Activated naive CD8-positive, alpha-beta T cell treated with anti-CD3 and anti-CD28 coated beads, Interleukin-2, amount 50 U/mL, for 24 hours (primary cell): ENCODE measurements around the gene NPHP4.

Experiments used
- ATAC-seq: fragments of 150-1000 bp; cut with Tn5 transposase; one replicate; pipeline ENCODE4 v1.10.0; 2021
- DNase-seq: peaks from one replicate; pipeline ENCODE4 v3.0.0; 2021
- H3K27ac Mint-ChIP-seq: one replicate; pipeline ENCODE4 v1.8.0; 2021; ENCODE audit warnings: mild to moderate bottlenecking, mixed read lengths
- H3K27me3 Mint-ChIP-seq: one replicate; pipeline ENCODE4 v1.8.0; 2021; ENCODE audit warnings: mixed read lengths
- H3K36me3 Mint-ChIP-seq: one replicate; pipeline ENCODE4 v1.8.0; 2021; ENCODE audit warnings: low read depth, mixed read lengths
- H3K4me1 Mint-ChIP-seq: one replicate; pipeline ENCODE4 v1.8.0; 2021; ENCODE audit warnings: mixed read lengths
- H3K4me3 Mint-ChIP-seq: one replicate; pipeline ENCODE4 v1.8.0; 2021; ENCODE audit warnings: mild to moderate bottlenecking, moderate library complexity, mixed read lengths
- H3K9me3 Mint-ChIP-seq: one replicate; pipeline ENCODE4 v1.8.0; 2021; ENCODE audit warnings: mixed read lengths

Gene NPHP4

GRCh38 chr1:6012529-6013318 is 20.5 kb upstream of the NPHP4 start:
- DNase-seq, result no peak
- peak; percentile 26 for ATAC-seq
- Mint-ChIP-seq H3K4me1 (peaks cover 6% of the 10 kb centered on the region), H3K36me3 (peaks cover 6% of the 10 kb centered on the region), H3K9me3 (no peaks in the 10 kb centered on the region), H3K27ac (no peak overlapping the region), H3K4me3 (no peak overlapping the region), H3K27me3 (no peaks in the 10 kb centered on the region)

- Mint-ChIP-seq H3K36me3 (peaks cover 6% of the 10 kb centered on the region), H3K27me3 (no peaks in the 10 kb centered on the region), H3K9me3 (no peaks in the 10 kb centered on the region), H3K4me3 (no peak overlapping the region), H3K27ac (no peak overlapping the region), H3K4me1 (peaks cover 13% of the 10 kb centered on the region)
- ATAC-seq (no peak), DNase-seq (no peak)
Measured at GRCh38 chr1:6011946-6012258, 19.7 kb upstream of the NPHP4 start.

- Mint-ChIP-seq H3K27me3 (no peaks in the 10 kb centered on the region), H3K27ac (no peak overlapping the region), H3K4me3 (no peak overlapping the region), H3K9me3 (no peaks in the 10 kb centered on the region), H3K4me1 (peaks cover 17% of the 10 kb centered on the region), H3K36me3 (peaks cover 6% of the 10 kb centered on the region)
- DNase-seq (no peak), ATAC-seq (no peak)
Measured at GRCh38 chr1:6011161-6011945, 19.1 kb upstream of the NPHP4 start.

- Mint-ChIP-seq H3K27me3 (no peaks in the 10 kb centered on the region), H3K36me3 (peaks cover 6% of the 10 kb centered on the region), H3K4me1 (peaks cover 17% of the 10 kb centered on the region), H3K4me3 (no peak overlapping the region), H3K27ac (no peak overlapping the region), H3K9me3 (no peaks in the 10 kb centered on the region)
- no peak for ATAC-seq
- DNase-seq, result no peak
Measured at GRCh38 chr1:6010554-6010953, 18.3 kb upstream of the NPHP4 start.

GRCh38 chr1:6009120-6010040 is 17.2 kb upstream of the NPHP4 start:
- H3K27me3 Mint-ChIP-seq, result no peaks in the 10 kb centered on the region

GRCh38 chr1:6008696-6009095 is 16.5 kb upstream of the NPHP4 start:
- H3K4me1 Mint-ChIP-seq, result peaks cover 23% of the 10 kb centered on the region
- H3K9me3 Mint-ChIP-seq, result no peaks in the 10 kb centered on the region
- H3K27me3 Mint-ChIP-seq, result no peaks in the 10 kb centered on the region
- ATAC-seq (no peak), DNase-seq (no peak)
- H3K36me3 Mint-ChIP-seq, result no peaks in the 10 kb centered on the region
- H3K4me3 Mint-ChIP-seq, result no peak overlapping the region
- no peak overlapping the region for H3K27ac Mint-ChIP-seq

More at GRCh38 chr1:6009120-6010040, 17.2 kb upstream of the NPHP4 start:
- Mint-ChIP-seq H3K4me1 (peaks cover 19% of the 10 kb centered on the region), H3K27ac (no peak overlapping the region), H3K36me3 (peaks cover 3% of the 10 kb centered on the region), H3K9me3 (no peaks in the 10 kb centered on the region), H3K4me3 (no peak overlapping the region)
- DNase-seq (no peak), ATAC-seq (no peak)

- no peak overlapping the region for H3K27ac Mint-ChIP-seq
- no peaks in the 10 kb centered on the region for H3K9me3 Mint-ChIP-seq
- DNase-seq (no peak), ATAC-seq (no peak)
- H3K36me3 Mint-ChIP-seq, result no peaks in the 10 kb centered on the region
- no peaks in the 10 kb centered on the region for H3K27me3 Mint-ChIP-seq
- no peak overlapping the region for H3K4me3 Mint-ChIP-seq
- peaks cover 28% of the 10 kb centered on the region for H3K4me1 Mint-ChIP-seq
Measured at GRCh38 chr1:6008084-6008415, 15.8 kb upstream of the NPHP4 start.

GRCh38 chr1:6007318-6008083 is 15.3 kb upstream of the NPHP4 start:
- Mint-ChIP-seq H3K4me1 (peaks cover 28% of the 10 kb centered on the region), H3K27me3 (no peaks in the 10 kb centered on the region), H3K9me3 (no peaks in the 10 kb centered on the region), H3K4me3 (no peak overlapping the region), H3K36me3 (no peaks in the 10 kb centered on the region), H3K27ac (no peak overlapping the region)
- no peak for DNase-seq
- ATAC-seq, result no peak

GRCh38 chr1:6006882-6007281 is 14.7 kb upstream of the NPHP4 start:
- peaks cover 30% of the 10 kb centered on the region for H3K4me1 Mint-ChIP-seq
- no peaks in the 10 kb centered on the region for H3K9me3 Mint-ChIP-seq
- no peak overlapping the region for H3K27ac Mint-ChIP-seq
- no peaks in the 10 kb centered on the region for H3K27me3 Mint-ChIP-seq
- no peak overlapping the region for H3K4me3 Mint-ChIP-seq
- H3K36me3 Mint-ChIP-seq, result no peaks in the 10 kb centered on the region
- DNase-seq (no peak), ATAC-seq (peak; percentile 8)

GRCh38 chr1:6005276-6005917 is 13.2 kb upstream of the NPHP4 start:
- DNase-seq, result no peak
- Mint-ChIP-seq H3K4me1 (peaks cover 32% of the 10 kb centered on the region), H3K27ac (no peak overlapping the region), H3K27me3 (no peaks in the 10 kb centered on the region), H3K9me3 (no peaks in the 10 kb centered on the region), H3K4me3 (no peak overlapping the region), H3K36me3 (no peaks in the 10 kb centered on the region)
- no peak for ATAC-seq

- no peaks in the 10 kb centered on the region for H3K9me3 Mint-ChIP-seq
- H3K27me3 Mint-ChIP-seq, result no peaks in the 10 kb centered on the region
- DNase-seq (no peak), ATAC-seq (no peak)
- no peak overlapping the region for H3K27ac Mint-ChIP-seq
- H3K36me3 Mint-ChIP-seq, result no peaks in the 10 kb centered on the region
- H3K4me1 Mint-ChIP-seq, result peaks cover 30% of the 10 kb centered on the region
- no peak overlapping the region for H3K4me3 Mint-ChIP-seq
Measured at GRCh38 chr1:6004412-6005123, 12.3 kb upstream of the NPHP4 start.

GRCh38 chr1:6003568-6004411 is 11.6 kb upstream of the NPHP4 start:
- no peak overlapping the region for H3K27ac Mint-ChIP-seq

More at GRCh38 chr1:6003568-6004411, 11.6 kb upstream of the NPHP4 start:
- DNase-seq (no peak), ATAC-seq (no peak)
- Mint-ChIP-seq H3K27me3 (no peaks in the 10 kb centered on the region), H3K9me3 (no peaks in the 10 kb centered on the region), H3K4me1 (peaks cover 28% of the 10 kb centered on the region), H3K4me3 (no peak overlapping the region), H3K36me3 (no peaks in the 10 kb centered on the region)
